NCI-H2227 treated with DMSO at 0.1 percent for 48 hours (cell line): ENCODE measurements around the gene TM4SF20.

Experiments
- DNase-seq: peaks from one replicate; lab custom pipeline; 2025; lab: John Stamatoyannopoulos, UW

TM4SF20 gene

GRCh38 chr2:227320305-227321094 is 58.6 kb downstream of the TM4SF20 start:
- DNase-seq, result no peak

- DNase-seq, result no peak
Observed at GRCh38 chr2:227317834-227318233, 61.3 kb downstream of the TM4SF20 start.

GRCh38 chr2:227313310-227313709 is 65.8 kb downstream of the TM4SF20 start:
- no peak for DNase-seq

- no peak for DNase-seq
Observed at GRCh38 chr2:227312579-227312978, 66.5 kb downstream of the TM4SF20 start.
